Right lobe of liver (tissue), 6 donors: Measurements from ENCODE around the gene ACP6. TPM values are rescaled to one million over a fixed set of nuclear protein-coding genes. Genes with fewer than 3 reads are reported as not detected.
A peak's percentile ranks its signal among the peaks of the same experiment; 100 is the strongest.

Experiments used
- ATAC-seq, 4 donors: fragments of 200-7000 bp; cut with Tn5 transposase; one replicate each; pipeline ENCODE4 v1.9.1; 2020; ENCODE audit warnings: mild to moderate bottlenecking in 4 of 4, moderate library complexity in 4 of 4
- DNase-seq, 3 donors: peaks; one replicate each; pipeline ENCODE4 v3.0.0-alpha.2; 2020
- H3K27ac ChIP-seq, 3 donors: fragments of 200-600 bp; one replicate each; pipeline ENCODE4 v1.8.0; 2022
- H3K27me3 ChIP-seq, 2 donors: fragments of 200-600 bp; one replicate each; pipeline ENCODE4 v1.8.0; 2022
- H3K36me3 ChIP-seq, 4 donors: fragments of 200-600 bp; sonication (generic) in 1 of 4; one replicate each; pipeline versions ENCODE4 v1.5.1 to v1.8.0; 2017 to 2022; ENCODE audit warnings: control low read depth in 1 of 4
- H3K4me1 ChIP-seq, 4 donors: fragments of 200-600 bp; sonication (generic) in 1 of 4; one replicate each; pipeline versions ENCODE4 v1.5.1 to v1.8.0; 2017 to 2022; ENCODE audit warnings: control low read depth in 1 of 4
- H3K4me3 ChIP-seq, 3 donors: fragments of 200-600 bp; one replicate each; pipeline ENCODE4 v1.8.0; 2022
- H3K9me3 ChIP-seq, 4 donors: fragments of 200-600 bp; sonication (generic) in 1 of 4; one replicate each; pipeline versions ENCODE4 v1.5.1 to v1.8.0; 2017 to 2022; ENCODE audit warnings: control low read depth in 1 of 4
- CTCF ChIP-seq, 4 donors: fragments of 200-600 bp in 3 of 4; fragments of 450-650 bp in 1 of 4; IDR thresholded peaks; one replicate each; pipeline versions ENCODE4 v1.5.1 to v1.8.0; 2016 to 2022; ENCODE audit warnings: antibody characterized with exemption in 4 of 4, mild to moderate bottlenecking in 2 of 4
- POLR2A ChIP-seq: fragments of 450-650 bp; IDR thresholded peaks from one replicate; pipeline ENCODE4 v1.6.1; 2017; ENCODE audit warnings: antibody characterized with exemption, mild to moderate bottlenecking
- WGBS: methylation state at CpG from one replicate; pipeline ENCODE4 v1.1.6; 2018; ENCODE audit warnings: low coverage, low lambda C conversion rate; ENCODE audit not compliant: insufficient coverage; ENCODE audit errors: missing lambda C conversion rate; 5-methylcytosine and 5-hydroxymethylcytosine counted together
- intact Hi-C, 2 donors: fragments of 100-400 bp; cut with DNase I; formaldehyde crosslinking; loops; one replicate each; pipeline versions ENCODE4 v1.11.2 to v1.14.1; 2022
- total RNA-seq, 6 experiments: library from RNA; depleted of rRNA in 2 of 6; stranded (reverse); fragments of >200 nt in 2 of 6; fragmentation: NEBNext Ultra II Directional in 3 of 6; extraction: Animal tissue kit (Norgen Biotek cat#: 25700) in 3 of 6; gene quantifications; one replicate each; pipeline versions ENCODE4 v1.1.0 to v1.2.4, GENCODE V29; 2016 to 2023
- donor health status: DM: no; HTN: yes; CAD: no.
- donor health status: DM: no; HTN: no; CAD: no.
- donor health status: DM: no; HTN: no; CAD: no.
- donor health status: DM: no; HTN: yes; CAD: no.
- donor health status: DM: no; HTN: yes; CAD: no.

ACP6 gene
- total RNA-seq, 6 experiments from 2014 or later = 6.8 to 17.7 (median 11.9) TPM

- ATAC-seq (peak; percentile 95 to 98 (median 96)), DNase-seq (peak; percentile 71 to 80 (median 79))
- no peak for TF ChIP-seq POLR2A
- peak; percentile 67 to 95 (median 94) for TF ChIP-seq CTCF (IDR thresholded peaks at IDR 0.05)
- Histone ChIP-seq H3K9me3 (no peaks in the 10 kb centered on the region), H3K27ac (no peak overlapping the region), H3K4me3 (no peak overlapping the region), H3K27me3 (no peaks in the 10 kb centered on the region), H3K4me1 (peaks cover 0 to 12% (median 0%) of the 10 kb centered on the region in 4 donors), H3K36me3 (no peaks in the 10 kb centered on the region)
- 6% methylated on average over 2 of the region's 9 CpGs for WGBS
- intact Hi-C loops = loop anchor here in 1 of 2 donors (10.0 kb wide), 1 partner anchor 244 kb away; no protein-coding TSS in a partner anchor
Measured at GRCh38 chr1:147640553-147641165, 29.7 kb downstream of the ACP6 start.

DNA sequence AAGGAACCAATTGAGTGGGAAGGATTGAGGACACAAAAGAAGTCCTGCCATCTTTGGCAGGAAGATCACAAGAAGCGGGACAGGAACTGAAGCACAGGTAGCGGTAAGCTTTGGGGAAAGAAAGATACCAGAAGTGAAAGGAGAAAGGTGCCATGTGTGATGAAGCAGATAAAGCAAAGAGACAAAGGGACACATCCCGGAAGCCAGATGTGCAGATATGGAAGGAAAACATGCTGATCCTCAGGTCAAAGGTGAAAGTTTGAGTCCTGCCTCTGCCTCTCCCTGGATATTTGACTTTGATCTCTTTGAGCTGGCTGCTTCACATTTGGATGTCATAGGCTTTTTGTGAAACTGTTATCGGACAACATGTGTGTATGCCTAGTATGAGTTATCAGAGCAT lies 34.0 kb downstream of the ACP6 start:
- no peak overlapping the region for H3K4me3 ChIP-seq
- H3K4me1 ChIP-seq = peaks cover 0 to 12% (median 0%) of the 10 kb centered on the region in 4 donors
- H3K36me3 ChIP-seq = no peaks in the 10 kb centered on the region
- H3K9me3 ChIP-seq = no peaks in the 10 kb centered on the region
- peak; percentile 33 to 62 (median 57) for ATAC-seq
- H3K27ac ChIP-seq = no peak overlapping the region
- intact Hi-C loops = no loop called here
- DNase-seq = peak in 1 of 3 donors; percentile 40
- WGBS = 64% methylated on average over 4 of the region's 4 CpGs
- H3K27me3 ChIP-seq = no peaks in the 10 kb centered on the region
- TF ChIP-seq CTCF (IDR thresholded peaks at IDR 0.05) (no peak), POLR2A (no peak)

- no peaks in the 10 kb centered on the region for H3K36me3 ChIP-seq
- H3K9me3 ChIP-seq = no peaks in the 10 kb centered on the region
- DNase-seq (peak in 1 of 3 donors; percentile 0), ATAC-seq (peak in 3 of 4 donors; percentile 40 to 63 (median 43))
- WGBS = 57% methylated on average over 1 of the region's 1 CpG
- no peaks in the 10 kb centered on the region for H3K27me3 ChIP-seq
- no peak overlapping the region for H3K27ac ChIP-seq
- intact Hi-C loops = no loop called here
- peaks cover 0 to 12% (median 0%) of the 10 kb centered on the region in 4 donors for H3K4me1 ChIP-seq
- TF ChIP-seq CTCF (IDR thresholded peaks at IDR 0.05) = no peak
- TF ChIP-seq POLR2A = no peak
- no peak overlapping the region for H3K4me3 ChIP-seq
Measured at GRCh38 chr1:147635342-147635741, 35.0 kb downstream of the ACP6 start.

GRCh38 chr1:147634645-147635044 lies 35.7 kb downstream of the ACP6 start:
- H3K9me3 ChIP-seq = no peaks in the 10 kb centered on the region
- intact Hi-C loops = no loop called here

More at GRCh38 chr1:147634645-147635044, 35.7 kb downstream of the ACP6 start:
- Histone ChIP-seq H3K4me1 (peaks cover 0 to 12% (median 0%) of the 10 kb centered on the region in 4 donors), H3K27me3 (no peaks in the 10 kb centered on the region), H3K27ac (no peak overlapping the region), H3K36me3 (no peaks in the 10 kb centered on the region), H3K4me3 (no peak overlapping the region)
- no peak for TF ChIP-seq POLR2A
- no peak for TF ChIP-seq CTCF (IDR thresholded peaks at IDR 0.05)
- peak in 1 of 3 donors; percentile 23 for DNase-seq
- no peak for ATAC-seq
